Stimulated activated CD8-positive, alpha-beta memory T cell treated with anti-CD3 and anti-CD28 coated beads, Interleukin-7, amount 100 ng/mL, for 24 hours (primary cell): ENCODE measurements around the gene CCDC88B.
"Not testable (repeated sequence)": the region's sequence is repeated elsewhere in the genome, so short reads cannot be mapped to it uniquely, and the experiment has no call there.

Experiments used
- DNase-seq: peaks from one replicate; pipeline ENCODE4 v3.0.0-alpha.2; 2020; ENCODE audit warnings: low read depth

The CCDC88B gene

DNA sequence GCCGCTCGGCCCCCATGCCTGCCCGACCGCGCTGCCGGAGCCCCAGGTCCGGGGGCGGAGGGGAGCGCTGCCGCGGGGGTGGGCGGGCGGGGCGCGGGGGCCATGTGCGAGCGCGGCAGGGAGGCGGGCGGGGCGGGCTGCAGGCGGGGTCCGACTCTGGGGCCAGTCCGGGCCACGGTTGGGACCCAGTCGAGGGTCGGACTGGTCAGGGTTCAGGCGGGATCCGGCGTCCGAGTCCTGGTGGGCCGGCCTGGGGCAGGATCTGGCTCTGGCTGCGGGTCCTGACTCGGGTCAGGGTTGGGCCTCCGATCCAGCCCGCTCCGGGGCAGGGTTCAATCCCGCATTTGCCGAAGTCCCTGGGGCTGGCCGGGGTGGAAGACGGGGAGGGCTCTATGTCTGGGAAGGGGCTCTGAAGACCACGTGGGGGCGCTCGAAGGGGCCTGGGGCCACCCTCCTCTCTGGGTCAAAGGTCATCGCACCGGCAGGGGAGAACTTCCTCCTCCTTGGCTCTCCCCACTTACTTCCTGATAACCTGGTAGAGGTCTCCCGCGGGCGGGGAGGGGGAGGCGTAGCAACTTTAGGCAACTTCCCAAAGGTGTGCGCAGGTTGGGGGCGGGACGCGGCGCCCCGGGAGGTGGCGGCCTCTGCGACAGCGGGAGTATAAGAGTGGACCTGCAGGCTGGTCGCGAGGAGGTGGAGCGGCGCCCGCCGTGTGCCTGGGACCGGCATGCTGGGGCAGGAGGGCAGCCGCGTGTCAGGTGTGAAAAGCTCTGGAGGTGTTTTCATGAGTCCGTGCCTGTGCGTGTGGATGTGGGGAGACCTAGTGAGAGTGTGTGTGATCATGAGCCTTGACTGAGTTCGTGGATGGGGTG lies 34.1 kb upstream of the CCDC88B start:
- peak; percentile 46 for DNase-seq

DNA sequence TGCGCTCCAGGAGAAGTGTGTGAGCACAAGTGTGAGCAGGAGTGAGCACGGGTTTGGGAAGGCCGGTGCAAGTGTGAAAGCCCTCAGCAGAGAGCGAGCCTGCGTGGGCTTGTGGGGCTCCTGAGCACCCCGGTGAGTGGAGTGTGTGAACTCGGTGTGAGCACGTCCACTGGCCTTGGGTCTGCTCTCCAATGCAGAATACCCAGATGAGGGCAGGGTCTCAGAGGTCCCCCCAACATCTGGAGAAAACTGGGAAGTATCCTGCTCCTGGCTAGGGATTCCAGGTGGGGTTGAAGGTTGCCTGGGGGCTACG lies 33.5 kb upstream of the CCDC88B start:
- DNase-seq = no peak

DNA sequence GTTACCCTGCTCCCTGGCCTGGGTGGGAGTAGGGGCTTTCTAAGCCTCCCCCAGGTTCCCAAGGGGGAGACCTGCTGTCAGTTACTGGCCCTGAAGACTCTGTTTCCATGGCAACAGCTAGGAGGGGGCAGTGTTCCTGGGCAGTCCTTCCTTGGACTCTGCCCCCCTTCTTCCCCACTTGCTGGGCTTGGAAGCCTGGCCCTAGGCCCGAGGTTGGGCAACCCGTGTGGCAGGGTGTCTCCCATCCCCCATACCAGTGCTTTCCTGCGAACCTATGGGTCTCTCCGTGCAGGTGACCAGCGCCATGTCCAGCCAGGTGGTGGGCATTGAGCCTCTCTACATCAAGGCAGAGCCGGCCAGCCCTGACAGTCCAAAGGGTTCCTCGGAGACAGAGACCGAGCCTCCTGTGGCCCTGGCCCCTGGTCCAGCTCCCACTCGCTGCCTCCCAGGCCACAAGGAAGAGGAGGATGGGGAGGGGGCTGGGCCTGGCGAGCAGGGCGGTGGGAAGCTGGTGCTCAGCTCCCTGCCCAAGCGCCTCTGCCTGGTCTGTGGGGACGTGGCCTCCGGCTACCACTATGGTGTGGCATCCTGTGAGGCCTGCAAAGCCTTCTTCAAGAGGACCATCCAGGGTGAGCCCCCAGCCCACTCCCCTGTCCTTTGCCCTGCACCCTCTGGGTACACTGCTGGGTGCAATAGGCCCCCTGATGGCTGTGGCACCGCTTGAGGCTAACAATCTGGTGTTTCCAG lies 33.0 kb upstream of the CCDC88B start:
- DNase-seq = no peak

DNA sequence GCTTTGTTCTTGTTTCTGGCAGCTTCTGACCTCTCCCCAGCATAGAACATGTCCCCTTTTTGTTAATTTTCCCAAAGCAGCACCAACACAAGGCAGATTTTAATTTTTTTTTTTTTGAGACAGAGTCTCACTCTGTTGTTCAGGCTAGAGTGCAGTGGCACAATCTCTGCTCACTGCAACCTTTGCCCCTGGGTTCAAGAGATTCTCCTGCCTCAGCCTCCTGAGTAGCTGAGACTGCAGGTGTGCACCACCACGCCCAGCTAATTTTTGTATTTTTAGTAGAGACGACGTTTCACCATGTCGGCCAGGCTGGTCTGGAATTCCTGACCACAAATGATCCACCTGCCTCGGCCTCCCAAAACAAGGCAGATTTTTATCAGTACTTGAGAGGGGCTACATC lies 32.2 kb upstream of the CCDC88B start:
- DNase-seq = not testable (repeated sequence)

DNA sequence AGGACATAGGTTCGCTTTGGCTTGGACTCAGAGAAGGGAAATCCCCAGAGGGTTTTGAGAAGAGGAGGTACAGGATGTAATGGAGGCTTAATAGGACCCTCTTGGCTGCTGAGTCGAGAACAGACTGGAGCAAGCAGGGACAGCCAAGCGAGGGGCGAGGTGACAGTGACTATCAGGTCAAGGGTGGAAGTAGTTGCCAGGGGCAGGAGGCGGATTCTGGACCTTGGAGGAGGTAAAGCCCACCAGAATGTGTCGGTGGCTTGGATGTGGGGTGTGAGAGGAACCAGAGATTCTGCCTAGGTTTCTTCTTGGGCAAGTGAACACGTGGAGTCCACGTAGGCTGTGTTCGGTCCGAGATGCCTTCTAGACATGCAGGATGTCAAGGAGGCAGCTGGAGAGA lies 27.1 kb upstream of the CCDC88B start:
- DNase-seq = no peak

DNA sequence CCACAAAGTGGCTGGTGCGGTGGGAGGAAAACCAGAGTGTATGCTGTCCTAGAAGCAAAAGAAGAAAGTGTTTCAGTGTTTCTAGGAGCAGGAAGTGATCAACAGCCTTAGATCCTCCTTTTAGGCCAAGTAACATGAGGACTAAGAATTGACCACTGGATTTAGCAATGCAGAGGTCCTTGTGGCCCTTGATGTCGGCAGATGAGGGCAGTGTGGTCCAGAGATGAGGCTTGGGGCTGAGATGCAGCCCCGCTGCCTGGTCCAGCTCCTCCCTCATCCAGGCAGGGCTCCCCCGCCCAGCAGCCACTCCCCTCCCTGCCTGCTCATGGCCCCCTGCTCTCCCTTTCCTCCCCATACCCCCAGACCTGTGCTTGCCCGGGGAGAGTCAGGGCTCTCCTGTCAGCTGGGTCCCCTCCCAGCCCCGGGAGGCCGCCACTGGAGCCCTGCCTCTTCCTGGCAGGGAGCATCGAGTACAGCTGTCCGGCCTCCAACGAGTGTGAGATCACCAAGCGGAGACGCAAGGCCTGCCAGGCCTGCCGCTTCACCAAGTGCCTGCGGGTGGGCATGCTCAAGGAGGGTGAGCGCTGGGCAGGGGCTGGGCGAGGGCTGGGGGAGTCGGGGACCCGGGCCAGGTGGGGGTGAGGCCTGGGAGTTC lies 26.4 kb upstream of the CCDC88B start:
- DNase-seq = no peak

DNA sequence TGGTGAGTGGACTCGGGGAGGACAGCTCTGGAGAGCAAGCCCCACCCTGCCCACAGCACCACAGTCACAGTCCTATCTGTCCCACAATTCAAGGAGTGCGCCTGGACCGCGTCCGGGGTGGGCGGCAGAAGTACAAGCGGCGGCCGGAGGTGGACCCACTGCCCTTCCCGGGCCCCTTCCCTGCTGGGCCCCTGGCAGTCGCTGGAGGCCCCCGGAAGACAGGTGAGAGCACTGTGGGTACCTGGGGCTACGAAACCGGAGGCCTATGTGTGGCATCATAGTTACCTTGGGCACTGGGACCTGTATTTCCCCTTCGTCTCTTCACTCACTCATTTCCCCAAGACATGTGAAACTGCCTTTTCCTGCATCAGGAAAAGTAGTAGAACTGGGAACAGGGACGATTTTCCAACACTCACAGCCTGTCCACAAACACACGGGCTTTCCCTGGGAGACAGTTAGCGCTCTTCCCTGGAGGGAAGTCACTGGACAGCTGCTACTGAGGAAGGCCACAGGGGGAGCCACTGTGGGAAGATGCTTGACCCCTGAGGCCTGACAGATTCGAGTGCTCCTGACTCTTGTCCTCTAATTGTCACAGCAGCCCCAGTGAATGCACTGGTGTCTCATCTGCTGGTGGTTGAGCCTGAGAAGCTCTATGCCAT lies 25.7 kb upstream of the CCDC88B start:
- DNase-seq = no peak

DNA sequence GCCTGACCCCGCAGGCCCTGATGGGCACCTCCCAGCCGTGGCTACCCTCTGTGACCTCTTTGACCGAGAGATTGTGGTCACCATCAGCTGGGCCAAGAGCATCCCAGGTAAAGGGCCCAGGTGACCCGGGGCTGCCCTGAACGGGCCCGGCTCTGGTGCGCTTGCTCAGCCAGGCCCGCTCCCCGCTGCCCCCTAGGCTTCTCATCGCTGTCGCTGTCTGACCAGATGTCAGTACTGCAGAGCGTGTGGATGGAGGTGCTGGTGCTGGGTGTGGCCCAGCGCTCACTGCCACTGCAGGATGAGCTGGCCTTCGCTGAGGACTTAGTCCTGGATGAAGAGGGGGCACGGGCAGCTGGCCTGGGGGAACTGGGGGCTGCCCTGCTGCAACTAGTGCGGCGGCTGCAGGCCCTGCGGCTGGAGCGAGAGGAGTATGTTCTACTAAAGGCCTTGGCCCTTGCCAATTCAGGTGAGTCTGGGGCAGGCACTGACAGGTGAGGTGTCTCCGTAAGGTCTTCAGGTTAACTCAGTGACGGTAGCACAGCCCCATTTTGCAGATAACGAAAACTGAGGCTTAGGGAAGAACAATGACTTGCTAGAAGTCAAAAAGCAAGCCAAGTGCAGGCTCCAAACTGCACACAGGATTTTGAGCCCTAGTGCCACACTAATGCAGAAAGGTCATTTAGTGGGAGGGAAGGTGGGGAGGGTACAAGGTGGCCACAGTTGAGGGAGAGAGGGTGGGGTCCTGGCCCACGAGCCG lies 25.0 kb upstream of the CCDC88B start:
- no peak for DNase-seq

DNA sequence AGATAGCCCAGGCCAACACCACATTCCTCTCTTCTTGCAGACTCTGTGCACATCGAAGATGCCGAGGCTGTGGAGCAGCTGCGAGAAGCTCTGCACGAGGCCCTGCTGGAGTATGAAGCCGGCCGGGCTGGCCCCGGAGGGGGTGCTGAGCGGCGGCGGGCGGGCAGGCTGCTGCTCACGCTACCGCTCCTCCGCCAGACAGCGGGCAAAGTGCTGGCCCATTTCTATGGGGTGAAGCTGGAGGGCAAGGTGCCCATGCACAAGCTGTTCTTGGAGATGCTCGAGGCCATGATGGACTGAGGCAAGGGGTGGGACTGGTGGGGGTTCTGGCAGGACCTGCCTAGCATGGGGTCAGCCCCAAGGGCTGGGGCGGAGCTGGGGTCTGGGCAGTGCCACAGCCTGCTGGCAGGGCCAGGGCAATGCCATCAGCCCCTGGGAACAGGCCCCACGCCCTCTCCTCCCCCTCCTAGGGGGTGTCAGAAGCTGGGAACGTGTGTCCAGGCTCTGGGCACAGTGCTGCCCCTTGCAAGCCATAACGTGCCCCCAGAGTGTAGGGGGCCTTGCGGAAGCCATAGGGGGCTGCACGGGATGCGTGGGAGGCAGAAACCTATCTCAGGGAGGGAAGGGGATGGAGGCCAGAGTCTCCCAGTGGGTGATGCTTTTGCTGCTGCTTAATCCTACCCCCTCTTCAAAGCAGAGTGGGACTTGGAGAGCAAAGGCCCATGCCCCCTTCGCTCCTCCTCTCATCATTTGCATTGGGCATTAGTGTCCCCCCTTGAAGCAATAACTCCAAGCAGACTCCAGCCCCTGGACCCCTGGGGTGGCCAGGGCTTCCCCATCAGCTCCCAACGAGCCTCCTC lies 24.1 kb upstream of the CCDC88B start:
- not testable (repeated sequence) for DNase-seq

DNA sequence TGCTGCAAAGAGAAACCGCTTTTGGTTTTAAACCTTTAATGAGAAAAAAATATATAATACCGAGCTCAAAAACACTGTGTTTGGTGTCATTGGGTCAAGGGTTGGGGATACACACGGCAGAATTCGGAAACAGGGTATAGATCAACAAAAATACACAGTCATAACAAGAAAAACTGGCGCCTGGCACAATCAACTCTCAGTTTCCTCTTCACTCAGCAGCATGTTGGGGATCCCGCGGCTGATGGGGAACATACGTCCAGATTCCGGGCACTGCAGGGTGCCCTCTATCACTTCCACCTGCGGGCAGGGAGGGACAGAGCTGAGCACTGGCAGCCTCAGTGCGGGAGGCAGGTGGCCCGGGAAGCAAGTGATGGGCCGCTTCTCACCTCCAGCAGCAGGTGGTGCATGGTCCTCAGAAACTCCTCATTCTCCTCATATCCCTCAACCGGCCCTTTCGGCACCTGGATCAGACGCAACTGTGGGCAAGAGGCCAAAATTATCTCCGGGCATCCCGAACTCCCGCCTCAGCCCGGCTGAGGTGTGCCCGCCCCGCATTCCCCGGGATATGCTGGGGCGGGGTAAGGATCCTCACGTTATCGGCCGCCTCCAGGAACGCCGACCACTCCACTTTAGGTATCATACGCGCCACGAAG lies 23.2 kb upstream of the CCDC88B start:
- no peak for DNase-seq

DNA sequence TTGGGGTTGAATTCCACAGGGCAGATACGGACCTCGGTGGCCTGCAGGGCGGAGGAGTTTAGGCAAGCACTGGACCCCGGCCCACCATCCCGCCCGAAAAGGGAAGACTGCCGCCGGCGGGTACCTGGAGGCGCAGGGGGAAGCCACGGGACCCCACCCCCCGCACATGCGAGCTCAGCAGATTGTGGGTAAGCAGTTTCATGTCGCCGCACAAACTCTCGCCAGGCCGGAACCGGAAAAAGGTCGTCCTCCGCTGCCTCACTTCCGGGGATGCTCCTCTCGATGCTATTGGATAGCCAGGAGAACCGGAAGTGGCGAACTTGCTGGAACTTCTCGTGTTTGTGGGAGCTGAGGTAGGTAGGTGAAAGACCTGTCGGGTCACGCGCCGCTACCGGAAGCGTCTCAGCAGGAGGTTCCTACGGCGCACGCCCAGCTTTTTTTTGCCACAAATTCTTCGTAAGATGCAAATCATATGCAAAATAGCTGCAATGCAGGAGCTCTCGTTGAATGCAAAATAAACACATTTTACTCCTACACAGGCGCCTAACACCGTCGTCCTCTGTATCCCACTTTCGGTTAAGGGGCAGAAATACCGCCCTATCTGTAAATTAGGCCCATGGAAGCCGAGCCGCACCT lies 22.6 kb upstream of the CCDC88B start, which contains the start of gene TRMT112:
TRMT112 (minus strand) TSS at position 235 of the 636 bp plus-strand sequence; CDS start at position 202, 33 bp downstream.
- peak; percentile 93 for DNase-seq

DNA sequence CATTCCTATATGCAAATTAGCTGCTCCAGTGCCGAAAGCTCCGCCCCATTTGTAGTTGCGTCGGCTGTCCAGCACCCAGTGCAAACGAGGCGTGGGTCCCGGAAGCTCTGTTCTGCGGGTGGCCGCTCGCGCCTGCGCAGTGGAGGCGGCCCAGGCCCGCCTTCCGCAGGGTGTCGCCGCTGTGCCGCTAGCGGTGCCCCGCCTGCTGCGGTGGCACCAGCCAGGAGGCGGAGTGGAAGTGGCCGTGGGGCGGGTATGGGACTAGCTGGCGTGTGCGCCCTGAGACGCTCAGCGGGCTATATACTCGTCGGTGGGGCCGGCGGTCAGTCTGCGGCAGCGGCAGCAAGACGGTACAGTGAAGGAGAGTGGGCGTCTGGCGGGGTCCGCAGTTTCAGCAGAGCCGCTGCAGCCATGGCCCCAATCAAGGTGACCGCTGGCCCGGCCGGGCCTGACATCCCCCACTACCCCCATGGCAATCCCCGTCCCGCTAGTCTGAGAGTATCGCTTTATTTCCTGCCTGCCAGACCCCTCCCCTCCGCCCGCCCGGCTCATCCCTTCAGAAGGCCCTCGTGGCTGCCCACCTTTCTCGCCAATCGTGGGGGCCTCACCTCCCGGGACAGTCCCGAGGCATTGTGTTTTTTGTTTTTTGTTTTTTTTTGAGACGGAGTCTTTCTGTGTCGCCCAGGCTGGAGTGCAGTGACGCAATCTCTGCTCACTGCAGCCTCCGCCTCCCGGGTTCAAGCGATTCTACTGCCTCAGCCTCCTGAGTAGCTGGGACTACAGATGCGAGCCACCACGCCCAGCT lies 21.8 kb upstream of the CCDC88B start, which contains the start of gene PRDX5:
PRDX5 (plus strand) TSS at position 161 of the 805 bp plus-strand sequence; CDS start at position 256, 95 bp downstream.
- DNase-seq = peak; percentile 84

DNA sequence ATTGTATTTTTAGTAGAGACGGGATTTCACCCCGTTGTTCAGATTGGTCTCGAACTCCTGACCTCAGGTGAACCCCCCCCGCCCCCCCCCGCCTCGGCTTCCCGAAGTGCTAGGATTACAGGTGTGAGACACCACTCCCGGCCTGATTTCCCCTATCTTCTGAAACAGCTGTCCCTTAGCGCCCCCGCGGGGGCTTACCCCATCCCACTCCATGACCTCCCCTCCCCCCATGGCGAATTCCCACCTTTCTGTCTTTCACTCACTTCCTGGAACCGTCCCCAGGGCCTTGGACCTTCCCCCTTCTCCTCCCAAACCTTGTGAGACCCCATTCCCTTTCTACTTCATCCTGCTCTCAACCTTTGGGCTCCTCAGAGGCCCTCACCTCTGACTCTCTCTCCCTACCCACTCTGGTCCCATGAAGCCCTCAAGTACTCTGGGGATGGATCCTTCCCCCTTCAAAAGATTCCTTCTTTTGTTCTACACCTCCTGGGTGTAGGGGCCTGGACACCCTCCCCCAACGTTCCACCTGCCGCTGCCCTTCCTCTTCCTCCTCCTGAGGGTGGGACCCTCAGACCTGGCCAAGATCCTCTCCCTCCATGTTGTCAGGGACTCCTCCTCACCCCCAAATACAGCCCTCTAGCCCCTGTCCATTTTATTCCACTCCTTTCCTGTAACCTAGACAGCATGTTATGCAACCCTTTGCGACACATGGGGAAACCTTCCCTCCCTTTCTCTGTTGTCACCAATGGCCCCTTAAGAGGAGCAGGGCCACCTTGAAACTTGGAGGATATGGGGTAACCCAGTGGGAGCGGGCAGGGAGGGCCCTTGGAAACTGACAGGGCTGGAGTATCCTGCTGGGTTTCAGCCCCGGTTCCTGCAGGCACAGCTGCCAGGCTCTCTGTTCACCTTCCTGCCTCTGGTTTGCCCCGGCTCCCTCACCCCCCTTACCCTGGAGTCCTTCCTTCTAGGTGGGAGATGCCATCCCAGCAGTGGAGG lies 20.9 kb upstream of the CCDC88B start:
- no peak for DNase-seq

DNA sequence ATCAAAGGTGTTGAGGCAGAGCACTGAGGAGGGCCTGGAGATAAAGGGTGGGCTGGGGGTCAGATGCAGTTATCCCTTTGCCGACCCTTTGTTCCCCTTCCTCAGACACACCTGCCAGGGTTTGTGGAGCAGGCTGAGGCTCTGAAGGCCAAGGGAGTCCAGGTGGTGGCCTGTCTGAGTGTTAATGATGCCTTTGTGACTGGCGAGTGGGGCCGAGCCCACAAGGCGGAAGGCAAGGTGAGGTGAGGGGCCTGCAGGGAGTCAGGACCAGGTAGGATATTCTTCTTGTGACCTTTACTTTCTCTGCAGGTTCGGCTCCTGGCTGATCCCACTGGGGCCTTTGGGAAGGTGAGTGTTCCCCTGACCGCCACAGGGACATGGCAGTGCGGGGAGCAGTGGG lies 19.4 kb upstream of the CCDC88B start:
- no peak for DNase-seq

DNA sequence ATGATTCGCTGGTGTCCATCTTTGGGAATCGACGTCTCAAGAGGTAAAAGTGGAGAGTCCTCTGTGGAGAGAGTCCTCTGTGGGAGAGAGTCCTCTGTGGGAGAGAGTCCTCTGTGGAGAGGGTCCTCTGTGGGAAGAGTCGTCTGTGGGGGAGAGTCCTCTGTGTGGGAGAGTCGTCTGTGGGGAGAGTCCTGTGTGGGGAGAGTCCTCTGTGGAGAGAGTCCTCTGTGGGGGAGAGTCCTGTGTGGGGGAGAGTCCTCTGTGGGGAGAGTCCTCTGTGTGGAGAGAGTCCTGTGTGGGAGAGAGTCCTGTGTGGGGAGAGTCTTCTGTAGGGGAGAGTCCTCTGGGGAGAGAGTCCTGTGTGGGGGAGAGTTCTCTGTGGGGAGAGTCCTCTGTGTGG lies 19.0 kb upstream of the CCDC88B start:
- no peak for DNase-seq

DNA sequence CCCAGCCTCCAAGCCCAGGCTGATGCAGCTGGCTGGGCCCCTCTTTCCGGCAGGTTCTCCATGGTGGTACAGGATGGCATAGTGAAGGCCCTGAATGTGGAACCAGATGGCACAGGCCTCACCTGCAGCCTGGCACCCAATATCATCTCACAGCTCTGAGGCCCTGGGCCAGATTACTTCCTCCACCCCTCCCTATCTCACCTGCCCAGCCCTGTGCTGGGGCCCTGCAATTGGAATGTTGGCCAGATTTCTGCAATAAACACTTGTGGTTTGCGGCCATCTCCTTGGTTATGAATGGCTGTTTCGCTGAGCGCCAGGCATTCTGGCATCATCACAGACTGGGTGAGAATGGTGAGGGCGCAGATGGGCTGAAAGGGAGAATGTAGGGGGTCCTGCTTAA lies 18.5 kb upstream of the CCDC88B start:
- no peak for DNase-seq

DNA sequence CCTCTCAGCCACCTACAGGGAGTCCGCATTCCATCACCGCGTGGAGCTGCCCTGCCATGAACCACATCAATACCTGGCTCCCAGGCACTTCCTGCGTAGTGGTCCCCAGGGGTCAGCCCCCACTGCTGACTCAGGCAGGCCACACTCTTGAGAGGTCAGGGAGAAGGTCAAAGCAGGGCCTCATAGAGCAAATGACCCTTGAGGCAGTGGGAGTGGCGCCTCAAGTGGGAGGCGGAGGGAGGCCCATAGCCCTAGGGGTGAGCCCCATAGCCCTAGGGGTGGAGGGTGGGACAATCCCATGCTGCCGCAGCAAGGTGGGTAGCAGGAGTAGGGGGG lies 17.1 kb upstream of the CCDC88B start:
- DNase-seq = no peak
